HG03457 (cell line): ENCODE measurements around the gene GIMAP7.

ENCODE experiments used
- ATAC-seq: cut with Tn5 transposase; IDR thresholded peaks from one replicate; pipeline ENCODE4 v1.9.1; 2021; ENCODE audit warnings: moderate number of reproducible peaks; ENCODE audit not compliant: unreplicated experiment

The GIMAP7 gene

DNA sequence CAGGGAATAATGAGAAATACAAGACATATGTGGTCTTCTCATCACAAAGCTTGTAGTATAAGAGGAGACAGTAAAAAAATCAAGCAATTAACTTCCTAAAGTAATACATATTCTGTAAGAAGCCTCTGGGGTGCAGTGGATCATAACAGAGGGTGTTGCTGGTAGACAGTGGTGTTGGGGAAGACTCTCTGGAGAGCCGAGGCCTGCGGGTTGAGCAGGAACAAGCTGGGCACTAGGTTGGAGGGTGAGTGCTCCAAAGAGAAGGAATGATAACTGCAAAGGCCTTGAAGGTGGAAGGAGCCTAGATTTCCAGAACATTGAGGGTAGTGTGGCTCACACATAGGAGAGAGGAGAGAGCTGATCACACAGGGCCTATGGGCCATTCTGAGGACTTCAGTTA lies 54.0 kb downstream of the GIMAP7 start:
- no peak for ATAC-seq

GRCh38 chr7:150569245-150569955 lies 54.7 kb downstream of the GIMAP7 start:
- no peak for ATAC-seq
